CD4-positive, alpha-beta T cell (primary cell): Measurements from ENCODE around the gene TEX13A. TPM values are rescaled to one million over a fixed set of nuclear protein-coding genes. Genes with fewer than 3 reads are reported as not detected.

Experiments
- ATAC-seq: fragments of 200-7000 bp; cut with Tn5 transposase; one replicate; pipeline ENCODE4 v1.10.0; 2022; ENCODE audit warnings: mild to moderate bottlenecking; ENCODE audit not compliant: poor library complexity
- CTCF ChIA-PET: fragments of 350-600 bp; sonication (Branson Sonifier 250); formaldehyde crosslinking; loops from one replicate; lab custom pipeline; 2021; ENCODE audit warnings: antibody characterized with exemption, inconsistent platforms; lab: Charles Lee
- POLR2A ChIA-PET: fragments of 350-600 bp; sonication (Branson Sonifier 250); formaldehyde crosslinking; loops from one replicate; lab custom pipeline; 2021; ENCODE audit warnings: antibody characterized with exemption, inconsistent platforms; lab: Charles Lee
- DNase-seq, 14 experiments: peaks; one replicate each; pipeline ENCODE4 v3.0.0-alpha.2; 2013 to 2020; ENCODE audit warnings: mixed read lengths in 2 of 14
- H3K27ac ChIP-seq, 2 donors: one replicate each; pipeline versions ENCODE4 v1.5.1 to v1.7.0; 2013; ENCODE audit warnings: low read length in 2 of 2, low read depth in 1 of 2, mild to moderate bottlenecking in 1 of 2
- H3K27me3 ChIP-seq, 2 experiments: 1 replicate in 1 of 2; 2 replicates in 1 of 2; pipeline versions ENCODE4 v1.6.1 to v1.7.0; 2013; ENCODE audit warnings: low read length in 2 of 2, control low read depth in 1 of 2, mild to moderate bottlenecking in 1 of 2, moderate library complexity in 1 of 2; ENCODE audit not compliant: insufficient read depth in 2 of 2, control insufficient read depth in 1 of 2
- H3K36me3 ChIP-seq: one replicate; pipeline ENCODE4 v1.6.1; 2013; ENCODE audit warnings: low read length, control low read depth; ENCODE audit not compliant: insufficient read depth
- H3K4me1 ChIP-seq: one replicate; pipeline ENCODE4 v1.6.1; 2013; ENCODE audit warnings: low read length, control low read depth; ENCODE audit not compliant: insufficient read depth
- H3K4me3 ChIP-seq: one replicate; pipeline ENCODE4 v1.5.1; 2013; ENCODE audit warnings: mild to moderate bottlenecking, low read length, moderate library complexity
- H3K9me3 ChIP-seq, 2 experiments: 1 replicate in 1 of 2; 2 replicates in 1 of 2; pipeline versions ENCODE4 v1.6.1 to v1.7.0; 2013; ENCODE audit warnings: low read length in 2 of 2, mild to moderate bottlenecking in 2 of 2, control low read depth in 1 of 2, moderate library complexity in 1 of 2; ENCODE audit not compliant: control insufficient read depth in 1 of 2, insufficient read depth in 1 of 2
- H3K27ac Mint-ChIP-seq: one replicate; pipeline ENCODE4 v1.8.0; 2020; ENCODE audit warnings: mixed read lengths
- H3K27me3 Mint-ChIP-seq: one replicate; pipeline ENCODE4 v1.8.0; 2021; ENCODE audit warnings: mixed read lengths
- H3K36me3 Mint-ChIP-seq: one replicate; pipeline ENCODE4 v1.8.0; 2021; ENCODE audit warnings: low read depth, mixed read lengths
- H3K4me1 Mint-ChIP-seq: one replicate; pipeline ENCODE4 v1.8.0; 2021; ENCODE audit warnings: low read depth, mixed read lengths
- H3K4me3 Mint-ChIP-seq: one replicate; pipeline ENCODE4 v1.8.0; 2020; ENCODE audit warnings: mild to moderate bottlenecking, mixed read lengths
- H3K9me3 Mint-ChIP-seq: one replicate; pipeline ENCODE4 v1.8.0; 2020; ENCODE audit warnings: mixed read lengths
- CTCF ChIP-seq: fragments of 200-600 bp; IDR thresholded peaks from one replicate; pipeline ENCODE4 v1.8.0; 2022; ENCODE audit warnings: antibody characterized with exemption, mild to moderate bottlenecking
- intact Hi-C, 2 experiments: fragments of 100-400 bp; cut with DNase I in 1 of 2; cut with micrococcal nuclease in 1 of 2; formaldehyde crosslinking; loops; one replicate each; pipeline versions ENCODE4 v1.15.1 to v1.9.0; 2023 to 2025; cut with DNase I, micrococcal nuclease
- total RNA-seq, 174 experiments: library from RNA in 2 of 174; stranded (reverse) in 2 of 174; gene quantifications; one replicate each; pipeline ENCODE4 v1.2.3 and lab custom pipeline; 2021 to 2026

Gene TEX13A
- total RNA-seq, 2 experiments from 2014 or later: not detected

DNA sequence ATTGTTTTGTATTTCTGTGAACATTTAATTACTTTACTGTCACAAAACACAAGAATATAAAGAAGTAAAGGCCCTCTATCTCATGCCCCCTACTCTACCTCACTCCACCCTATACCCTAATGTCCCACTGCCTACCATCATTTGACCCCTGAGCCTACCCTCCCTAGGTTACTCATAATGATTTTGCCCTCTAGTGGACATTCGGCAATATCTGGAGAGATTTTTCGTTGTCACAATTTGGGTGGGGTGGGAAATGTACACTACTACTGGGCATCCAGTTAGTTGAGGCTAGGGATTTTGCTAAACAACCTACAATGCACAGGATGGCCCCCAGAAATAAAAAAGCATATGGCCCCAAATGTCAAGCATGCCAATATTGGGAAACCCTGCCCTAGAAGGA is 10.2 kb downstream of the TEX13A start:
- H3K4me1 Mint-ChIP-seq: no peaks in the 10 kb centered on the region
- no peaks in the 10 kb centered on the region for H3K4me1 ChIP-seq
- TF ChIP-seq CTCF: no peak
- H3K36me3 ChIP-seq: no peaks in the 10 kb centered on the region
- no peaks in the 10 kb centered on the region for H3K36me3 Mint-ChIP-seq
- no peak overlapping the region for H3K27ac Mint-ChIP-seq
- no peaks in the 10 kb centered on the region for H3K9me3 Mint-ChIP-seq
- H3K4me3 ChIP-seq: no peak overlapping the region
- intact Hi-C loops: no loop called here
- H3K4me3 Mint-ChIP-seq: no peak overlapping the region
- no peaks in the 10 kb centered on the region for H3K27me3 ChIP-seq
- CTCF ChIA-PET: no interaction called here
- ATAC-seq (no peak), DNase-seq (no peak)
- no peaks in the 10 kb centered on the region for H3K27me3 Mint-ChIP-seq
- H3K9me3 ChIP-seq: no peaks in the 10 kb centered on the region
- POLR2A ChIA-PET: no interaction called here
- H3K27ac ChIP-seq: no peak overlapping the region

- Mint-ChIP-seq H3K4me1 (no peaks in the 10 kb centered on the region), H3K27ac (no peak overlapping the region), H3K9me3 (no peaks in the 10 kb centered on the region), H3K27me3 (no peaks in the 10 kb centered on the region), H3K36me3 (no peaks in the 10 kb centered on the region), H3K4me3 (no peak overlapping the region)
- ChIA-PET CTCF (no interaction called here), POLR2A (no interaction called here)
- Histone ChIP-seq H3K27me3 (no peaks in the 10 kb centered on the region), H3K9me3 (no peaks in the 10 kb centered on the region), H3K27ac (no peak overlapping the region), H3K36me3 (no peaks in the 10 kb centered on the region), H3K4me1 (no peaks in the 10 kb centered on the region), H3K4me3 (no peak overlapping the region)
- TF ChIP-seq CTCF: no peak
- no peak for DNase-seq
- ATAC-seq: no peak
- intact Hi-C loops: no loop called here
These were observed 11.1 kb downstream of the TEX13A start for GRCh38 chrX:105209406-105209805.

DNA sequence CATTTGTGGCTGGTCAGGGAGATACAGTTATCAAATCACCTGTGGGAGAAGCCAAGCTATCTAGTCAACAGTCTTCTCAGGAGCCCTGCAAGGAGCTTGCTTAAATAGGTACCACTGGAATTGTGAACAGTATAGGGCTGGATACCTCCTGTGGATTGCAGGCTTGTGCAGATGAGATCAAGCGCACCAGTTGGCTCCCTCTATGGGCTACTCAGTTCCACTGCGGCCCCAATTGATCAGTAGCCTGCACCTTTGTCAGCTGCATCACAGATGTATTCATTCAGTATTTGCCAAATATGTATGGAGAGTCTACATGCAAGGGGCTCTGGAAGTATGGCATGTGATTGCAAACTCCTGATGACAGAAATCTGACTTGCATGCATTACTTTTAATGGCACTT is 28.6 kb downstream of the TEX13A start:
- no peak overlapping the region for H3K4me3 ChIP-seq
- Mint-ChIP-seq H3K27me3 (no peaks in the 10 kb centered on the region), H3K27ac (no peak overlapping the region), H3K4me1 (no peaks in the 10 kb centered on the region), H3K9me3 (no peaks in the 10 kb centered on the region), H3K36me3 (no peaks in the 10 kb centered on the region), H3K4me3 (no peak overlapping the region)
- TF ChIP-seq CTCF: no peak
- CTCF ChIA-PET: no interaction called here
- DNase-seq: no peak
- no peaks in the 10 kb centered on the region for H3K9me3 ChIP-seq
- no peaks in the 10 kb centered on the region for H3K36me3 ChIP-seq
- ATAC-seq: no peak
- POLR2A ChIA-PET: no interaction called here
- intact Hi-C loops: no loop called here
- H3K27me3 ChIP-seq: no peaks in the 10 kb centered on the region
- H3K27ac ChIP-seq: no peak overlapping the region
- H3K4me1 ChIP-seq: no peaks in the 10 kb centered on the region
